Esophagus squamous epithelium (tissue), 5 donors: ENCODE results near the gene TMBIM6. TPM values are rescaled to one million over a fixed set of nuclear protein-coding genes. Genes with fewer than 3 reads are reported as not detected.
"Not testable (repeated sequence)": the region's sequence is repeated elsewhere in the genome, so short reads cannot be mapped to it uniquely, and the experiment has no call there.

Experiments
- DNase-seq: peaks from one replicate; lab custom pipeline; 2025; lab: John Stamatoyannopoulos, UW
- H3K27ac ChIP-seq, 4 donors: fragments of 200-600 bp; sonication (generic); one replicate each; pipeline ENCODE4 v1.5.1; 2016 to 2019; ENCODE audit warnings: mild to moderate bottlenecking in 1 of 4
- H3K27me3 ChIP-seq, 4 donors: fragments of 200-600 bp; sonication (generic); 1 replicate in 3 of 4; 2 replicates in 1 of 4; pipeline versions ENCODE4 v1.5.1 to v1.6.0; 2017 to 2021; ENCODE audit warnings: antibody characterized with exemption in 1 of 4
- H3K36me3 ChIP-seq, 3 donors: fragments of 200-600 bp; sonication (generic); one replicate each; pipeline ENCODE4 v1.5.1; 2016 to 2019
- H3K4me1 ChIP-seq, 3 donors: fragments of 200-600 bp; sonication (generic); one replicate each; pipeline ENCODE4 v1.5.1; 2017 to 2019
- H3K4me3 ChIP-seq, 4 donors: fragments of 200-600 bp; sonication (generic); 1 replicate in 3 of 4; 2 replicates in 1 of 4; pipeline ENCODE4 v1.5.1; 2016 to 2019; ENCODE audit warnings: mild to moderate bottlenecking in 2 of 4, moderate library complexity in 1 of 4
- H3K9me3 ChIP-seq, 3 donors: fragments of 200-600 bp; sonication (generic); one replicate each; pipeline ENCODE4 v1.5.1; 2016 to 2019
- CTCF ChIP-seq, 6 experiments: fragments of 450-650 bp in 4 of 6; fragments of 200-600 bp in 2 of 6; sonication (generic) in 2 of 6; IDR thresholded peaks; one replicate each; pipeline ENCODE4 v1.5.1; 2016 to 2019; ENCODE audit warnings: antibody characterized with exemption in 6 of 6, mild to moderate bottlenecking in 4 of 6, moderate library complexity in 4 of 6
- POLR2A ChIP-seq, 4 donors: fragments of 450-650 bp; IDR thresholded peaks; one replicate each; pipeline ENCODE4 v1.6.1; 2017; ENCODE audit warnings: antibody characterized with exemption in 4 of 4, mild to moderate bottlenecking in 4 of 4, moderate library complexity in 3 of 4
- WGBS, 2 donors: methylation state at CpG; one replicate each; pipeline ENCODE4 v1.1.5; 2018; 5-methylcytosine and 5-hydroxymethylcytosine counted together
- intact Hi-C: fragments of 100-400 bp; cut with DNase I; formaldehyde crosslinking; loops from one replicate; pipeline ENCODE4 v1.15.0; 2022
- total RNA-seq, 4 donors: library from RNA; depleted of rRNA; stranded (reverse); fragments of >200 nt; gene quantifications; one replicate each; pipeline ENCODE4 v1.1.0, GENCODE V29; 2016
- donor health status: DM: yes; HTN: yes; CAD: no.

TMBIM6 gene
- total RNA-seq, 4 donors from 2014 or later: 307 to 444 (median 343) TPM

- Histone ChIP-seq H3K9me3 (no peaks in the 10 kb centered on the region), H3K27me3 (peaks cover 0 to 28% (median 0%) of the 10 kb centered on the region in 4 donors), H3K4me1 (no peaks in the 10 kb centered on the region), H3K36me3 (no peaks in the 10 kb centered on the region), H3K27ac (no peak overlapping the region), H3K4me3 (no peak overlapping the region)
- 58 to 64% methylated on average over 2 of the region's 2 CpGs for whole genome bisulfite sequencing, 2 donors
- no peak for TF ChIP-seq CTCF (IDR thresholded peaks at IDR 0.05)
- TF ChIP-seq POLR2A (IDR thresholded peaks at IDR 0.05): no peak
- intact Hi-C loops: no loop called here
- DNase-seq: no peak
Observed at GRCh38 chr12:49716553-49716952, 24.8 kb upstream of the TMBIM6 start.

GRCh38 chr12:49717800-49718199 is 23.6 kb upstream of the TMBIM6 start:
- DNase-seq, H3K4me1 ChIP-seq, H3K36me3 ChIP-seq, intact Hi-C loops, H3K9me3 ChIP-seq, H3K27ac ChIP-seq, H3K4me3 ChIP-seq: not testable (repeated sequence)
- peaks cover 0 to 27% (median 0%) of the 10 kb centered on the region in 4 donors for H3K27me3 ChIP-seq
- 84 to 97% methylated on average over 3 of the region's 3 CpGs for WGBS, 2 donors

GRCh38 chr12:49720214-49720613 is 21.1 kb upstream of the TMBIM6 start:
- DNase-seq: no peak

GRCh38 chr12:49721355-49721754 is 20.0 kb upstream of the TMBIM6 start:
- H3K27ac ChIP-seq, H3K36me3 ChIP-seq, H3K4me3 ChIP-seq, H3K9me3 ChIP-seq, intact Hi-C loops, H3K4me1 ChIP-seq, DNase-seq: not testable (repeated sequence)
- 80 to 88% methylated on average over 3 of the region's 3 CpGs for WGBS, 2 donors
- peaks cover 0 to 21% (median 0%) of the 10 kb centered on the region in 4 donors for H3K27me3 ChIP-seq

More at GRCh38 chr12:49720214-49720613, 21.1 kb upstream of the TMBIM6 start:
- H3K27ac ChIP-seq: no peak overlapping the region
- no peak overlapping the region for H3K4me3 ChIP-seq
- H3K27me3 ChIP-seq: peaks cover 0 to 32% (median 0%) of the 10 kb centered on the region in 4 donors
- no peaks in the 10 kb centered on the region for H3K4me1 ChIP-seq
- H3K9me3 ChIP-seq: no peaks in the 10 kb centered on the region
- 47% methylated on average over 1 of the region's 1 CpG for WGBS, 2 donors
- TF ChIP-seq CTCF (IDR thresholded peaks at IDR 0.05): no peak
- H3K36me3 ChIP-seq: no peaks in the 10 kb centered on the region
- intact Hi-C loops: no loop called here

- H3K27ac ChIP-seq: no peak overlapping the region
- TF ChIP-seq POLR2A (IDR thresholded peaks at IDR 0.05): no peak
- TF ChIP-seq CTCF (IDR thresholded peaks at IDR 0.05): no peak
- H3K9me3 ChIP-seq: no peaks in the 10 kb centered on the region
- 82 to 90% methylated on average over 3 of the region's 3 CpGs for WGBS, 2 donors
- intact Hi-C loops: no loop called here
- no peak overlapping the region for H3K4me3 ChIP-seq
- H3K36me3 ChIP-seq: no peaks in the 10 kb centered on the region
- H3K4me1 ChIP-seq: no peaks in the 10 kb centered on the region
- no peak for DNase-seq
- peaks cover 0 to 12% (median 0%) of the 10 kb centered on the region in 4 donors for H3K27me3 ChIP-seq
Observed at GRCh38 chr12:49728446-49728845, 12.9 kb upstream of the TMBIM6 start.

- no peak overlapping the region for H3K4me3 ChIP-seq
- H3K27ac ChIP-seq: no peak overlapping the region
- no peak for DNase-seq
- no peaks in the 10 kb centered on the region for H3K36me3 ChIP-seq
- H3K9me3 ChIP-seq: no peaks in the 10 kb centered on the region
- no peaks in the 10 kb centered on the region for H3K27me3 ChIP-seq
- H3K4me1 ChIP-seq: no peaks in the 10 kb centered on the region
- intact Hi-C loops: no loop called here
- WGBS, 2 donors: 67 to 70% methylated on average over 1 of the region's 1 CpG
- no peak for TF ChIP-seq CTCF (IDR thresholded peaks at IDR 0.05)
- TF ChIP-seq POLR2A (IDR thresholded peaks at IDR 0.05): no peak
Observed at GRCh38 chr12:49730050-49730449, 11.3 kb upstream of the TMBIM6 start.
